ENCODE data around the gene MLIP. TPM values are rescaled to one million over a fixed set of nuclear protein-coding genes. Genes with fewer than 3 reads are reported as not detected.
A peak's percentile ranks its signal among the peaks of the same experiment; 100 is the strongest.

Gene MLIP
- polyA plus RNA-seq, 3 donors, result 0.48 to 1.2 (median 0.52) TPM

- DNase-seq (ENCODE audit: extremely low read depth in 1 of 11, low read depth in 9 of 11, low spot score in 4 of 11), result no peak
Observed at GRCh38 chr6:54093326-54093948, 17.8 kb upstream of the MLIP start.

GRCh38 chr6:54094293-54094692, 16.9 kb upstream of the MLIP start:
- DNase-seq (ENCODE audit: extremely low read depth in 1 of 11, low read depth in 9 of 11, low spot score in 4 of 11), result no peak

- DNase-seq (ENCODE audit: extremely low read depth in 1 of 11, low read depth in 9 of 11, low spot score in 4 of 11), result no peak
Observed at GRCh38 chr6:54094786-54095185, 16.5 kb upstream of the MLIP start.

- no peak for DNase-seq (ENCODE audit: extremely low read depth in 1 of 11, low read depth in 9 of 11, low spot score in 4 of 11)
Observed at GRCh38 chr6:54095723-54096122, 15.5 kb upstream of the MLIP start.

- no peak for DNase-seq (ENCODE audit: extremely low read depth in 1 of 11, low read depth in 9 of 11, low spot score in 4 of 11)
Observed at GRCh38 chr6:54096811-54097210, 14.4 kb upstream of the MLIP start.

GRCh38 chr6:54097753-54098152, 13.5 kb upstream of the MLIP start:
- DNase-seq (ENCODE audit: extremely low read depth in 1 of 11, low read depth in 9 of 11, low spot score in 4 of 11), result no peak

- no peak for DNase-seq (ENCODE audit: extremely low read depth in 1 of 11, low read depth in 9 of 11, low spot score in 4 of 11)
Observed at GRCh38 chr6:54098450-54099044, 12.7 kb upstream of the MLIP start.

GRCh38 chr6:54099225-54099624, 12.0 kb upstream of the MLIP start:
- DNase-seq (ENCODE audit: extremely low read depth in 1 of 11, low read depth in 9 of 11, low spot score in 4 of 11), result no peak

GRCh38 chr6:54100411-54101006, 10.7 kb upstream of the MLIP start:
- no peak for DNase-seq (ENCODE audit: extremely low read depth in 1 of 11, low read depth in 9 of 11, low spot score in 4 of 11)

- DNase-seq (ENCODE audit: extremely low read depth in 1 of 11, low read depth in 9 of 11, low spot score in 4 of 11), result no peak
Observed at GRCh38 chr6:54102238-54102637, 9.0 kb upstream of the MLIP start.

GRCh38 chr6:54103497-54103896, 7.7 kb upstream of the MLIP start:
- no peak for DNase-seq (ENCODE audit: extremely low read depth in 1 of 11, low read depth in 9 of 11, low spot score in 4 of 11)

- peak in 1 of 11 donors; percentile 6 for DNase-seq (ENCODE audit: extremely low read depth in 1 of 11, low read depth in 9 of 11, low spot score in 4 of 11)
Observed at GRCh38 chr6:54106727-54107126, 4.5 kb upstream of the MLIP start.

GRCh38 chr6:54107470-54108090, 3.7 kb upstream of the MLIP start:
- no peak for DNase-seq (ENCODE audit: extremely low read depth in 1 of 11, low read depth in 9 of 11, low spot score in 4 of 11)

GRCh38 chr6:54108271-54108670, 3.0 kb upstream of the MLIP start:
- no peak for DNase-seq (ENCODE audit: extremely low read depth in 1 of 11, low read depth in 9 of 11, low spot score in 4 of 11)

- DNase-seq (ENCODE audit: extremely low read depth in 1 of 11, low read depth in 9 of 11, low spot score in 4 of 11), result no peak
Observed at GRCh38 chr6:54109586-54109985, 1.7 kb upstream of the MLIP start.

- no peak for DNase-seq (ENCODE audit: extremely low read depth in 1 of 11, low read depth in 9 of 11, low spot score in 4 of 11)
Observed at GRCh38 chr6:54112151-54112650, 958 bp downstream of the MLIP start.

- no peak for DNase-seq (ENCODE audit: extremely low read depth in 1 of 11, low read depth in 9 of 11, low spot score in 4 of 11)
Observed at GRCh38 chr6:54114991-54115390, 3.7 kb downstream of the MLIP start.

GRCh38 chr6:54115966-54116365, 4.7 kb downstream of the MLIP start:
- no peak for DNase-seq (ENCODE audit: extremely low read depth in 1 of 11, low read depth in 9 of 11, low spot score in 4 of 11)

GRCh38 chr6:54118117-54118516, 6.9 kb downstream of the MLIP start:
- no peak for DNase-seq (ENCODE audit: extremely low read depth in 1 of 11, low read depth in 9 of 11, low spot score in 4 of 11)

GRCh38 chr6:54125493-54125892, 14.2 kb downstream of the MLIP start:
- no peak for DNase-seq (ENCODE audit: extremely low read depth in 1 of 11, low read depth in 9 of 11, low spot score in 4 of 11)
